Colonic mucosa (tissue), 4 donors: ENCODE results near the gene CFAP45. TPM values are rescaled to one million over a fixed set of nuclear protein-coding genes. Genes with fewer than 3 reads are reported as not detected.
A peak's percentile ranks its signal among the peaks of the same experiment; 100 is the strongest.

Source experiments
- DNase-seq: peaks from one replicate; pipeline ENCODE4 v3.0.0-alpha.2; 2020
- H3K27ac ChIP-seq: fragments of 200-600 bp; one replicate; pipeline ENCODE4 v1.8.0; 2021
- H3K27me3 ChIP-seq: fragments of 200-600 bp; one replicate; pipeline ENCODE4 v1.8.0; 2021
- H3K36me3 ChIP-seq: fragments of 200-600 bp; one replicate; pipeline ENCODE4 v1.8.0; 2021
- H3K4me1 ChIP-seq: fragments of 200-600 bp; one replicate; pipeline ENCODE4 v1.8.0; 2021; ENCODE audit warnings: mild to moderate bottlenecking
- H3K4me3 ChIP-seq: fragments of 200-600 bp; one replicate; pipeline ENCODE4 v1.8.0; 2021
- H3K9ac ChIP-seq, 2 donors: one replicate each; pipeline ENCODE4 v1.7.0; 2013; ENCODE audit warnings: control low read depth in 2 of 2, low read depth in 2 of 2, low read length in 2 of 2
- H3K9me3 ChIP-seq: fragments of 200-600 bp; one replicate; pipeline ENCODE4 v1.8.0; 2021
- intact Hi-C: fragments of 100-400 bp; cut with DNase I; formaldehyde crosslinking; loops from one replicate; pipeline ENCODE4 v1.14.1; 2022
- total RNA-seq, 2 donors: library from RNA; stranded (reverse); fragmentation: NEBNext Ultra II Directional in 1 of 2; extraction: Animal tissue kit (Norgen Biotek cat#: 25700) in 1 of 2; gene quantifications; one replicate each; pipeline ENCODE4 v1.2.1, GENCODE V29; 2021
- TF ChIP-seq, protein P1 (sequence below): fragments of 200-600 bp; IDR thresholded peaks from one replicate; pipeline ENCODE4 v1.8.0; 2022; ENCODE audit warnings: antibody characterized with exemption, mild to moderate bottlenecking
- donor health status: healthy.
- donor health status: DM: no; HTN: no; CAD: no.
- donor health status: DM: no; HTN: no; CAD: no.

CFAP45 gene
- total RNA-seq, 2 donors from 2014 or later: 0.30 TPM; not detected in 1

DNA sequence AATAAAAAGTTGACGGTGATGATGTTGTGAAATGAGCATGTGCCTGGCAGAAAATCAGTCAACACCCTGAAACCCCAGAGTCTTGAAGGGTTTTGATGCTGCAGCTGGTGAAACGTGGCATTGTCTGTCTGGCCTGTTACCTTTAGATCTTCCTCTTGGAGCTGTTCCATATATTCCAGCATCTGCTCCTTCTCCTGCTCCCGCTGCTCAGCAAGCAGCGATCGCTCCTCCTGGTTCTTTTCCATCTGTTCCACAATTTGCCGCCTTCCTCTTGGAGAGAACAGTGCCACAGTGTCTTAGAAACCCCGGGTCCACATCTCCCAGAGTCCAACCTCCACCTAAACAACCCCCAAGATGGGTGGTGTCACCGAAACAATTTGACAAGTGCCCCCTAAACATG is 15.7 kb downstream of the CFAP45 start:
- no peaks in the 10 kb centered on the region for H3K27me3 ChIP-seq
- H3K4me3 ChIP-seq: no peak overlapping the region
- no peaks in the 10 kb centered on the region for H3K4me1 ChIP-seq
- intact Hi-C loops: no loop called here
- no peaks in the 10 kb centered on the region for H3K9me3 ChIP-seq
- H3K36me3 ChIP-seq: no peaks in the 10 kb centered on the region
- H3K27ac ChIP-seq: no peak overlapping the region
- DNase-seq: no peak
- no peak overlapping the region for H3K9ac ChIP-seq
- TF ChIP-seq, protein P1, sequence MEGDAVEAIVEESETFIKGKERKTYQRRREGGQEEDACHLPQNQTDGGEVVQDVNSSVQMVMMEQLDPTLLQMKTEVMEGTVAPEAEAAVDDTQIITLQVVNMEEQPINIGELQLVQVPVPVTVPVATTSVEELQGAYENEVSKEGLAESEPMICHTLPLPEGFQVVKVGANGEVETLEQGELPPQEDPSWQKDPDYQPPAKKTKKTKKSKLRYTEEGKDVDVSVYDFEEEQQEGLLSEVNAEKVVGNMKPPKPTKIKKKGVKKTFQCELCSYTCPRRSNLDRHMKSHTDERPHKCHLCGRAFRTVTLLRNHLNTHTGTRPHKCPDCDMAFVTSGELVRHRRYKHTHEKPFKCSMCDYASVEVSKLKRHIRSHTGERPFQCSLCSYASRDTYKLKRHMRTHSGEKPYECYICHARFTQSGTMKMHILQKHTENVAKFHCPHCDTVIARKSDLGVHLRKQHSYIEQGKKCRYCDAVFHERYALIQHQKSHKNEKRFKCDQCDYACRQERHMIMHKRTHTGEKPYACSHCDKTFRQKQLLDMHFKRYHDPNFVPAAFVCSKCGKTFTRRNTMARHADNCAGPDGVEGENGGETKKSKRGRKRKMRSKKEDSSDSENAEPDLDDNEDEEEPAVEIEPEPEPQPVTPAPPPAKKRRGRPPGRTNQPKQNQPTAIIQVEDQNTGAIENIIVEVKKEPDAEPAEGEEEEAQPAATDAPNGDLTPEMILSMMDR: no peak

DNA sequence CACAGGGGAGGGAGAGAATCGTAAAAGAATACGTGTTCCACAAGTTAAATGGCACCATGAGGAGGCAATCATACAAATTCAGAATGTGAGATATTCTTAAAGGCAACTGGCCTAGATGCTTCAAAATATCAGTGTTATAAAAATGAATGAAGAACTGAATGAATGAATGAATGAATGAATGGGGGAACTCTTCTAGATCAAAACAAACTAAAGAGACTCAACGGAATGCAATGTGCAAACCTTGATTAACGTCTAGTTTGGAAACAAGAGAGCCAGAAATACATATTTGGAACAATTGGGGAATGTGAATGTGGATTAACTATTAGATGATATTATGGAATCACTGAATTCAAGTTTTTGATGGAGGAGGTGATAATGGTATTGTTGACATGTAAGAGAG is 16.8 kb downstream of the CFAP45 start:
- Histone ChIP-seq H3K9me3 (no peaks in the 10 kb centered on the region), H3K9ac (no peak overlapping the region), H3K27ac (no peak overlapping the region), H3K4me1 (no peaks in the 10 kb centered on the region), H3K36me3 (no peaks in the 10 kb centered on the region), H3K4me3 (no peak overlapping the region), H3K27me3 (no peaks in the 10 kb centered on the region)
- TF ChIP-seq, protein P1: no peak
- no peak for DNase-seq
- intact Hi-C loops: no loop called here

DNA sequence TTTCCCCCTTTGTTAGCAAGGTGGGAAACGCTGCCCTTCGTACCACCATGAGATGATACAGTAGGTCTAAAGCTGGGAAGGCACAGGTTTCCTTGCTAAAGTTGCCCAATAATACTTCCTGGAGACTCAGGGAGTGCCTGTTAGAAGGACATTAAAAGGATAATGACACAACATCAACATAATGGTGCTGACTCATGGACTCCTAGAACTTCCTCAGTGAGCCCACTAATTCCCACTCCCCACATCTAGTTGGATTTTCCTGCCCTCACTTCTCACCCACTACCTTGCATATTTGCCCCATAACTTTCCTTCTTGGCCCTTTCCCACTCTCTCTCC is 17.5 kb downstream of the CFAP45 start:
- Histone ChIP-seq H3K9me3 (no peaks in the 10 kb centered on the region), H3K9ac (no peak overlapping the region), H3K4me1 (no peaks in the 10 kb centered on the region), H3K27ac (peak overlapping the region; percentile 45), H3K4me3 (no peak overlapping the region), H3K27me3 (no peaks in the 10 kb centered on the region), H3K36me3 (no peaks in the 10 kb centered on the region)
- DNase-seq: no peak
- intact Hi-C loops: no loop called here
- TF ChIP-seq, protein P1: no peak

DNA sequence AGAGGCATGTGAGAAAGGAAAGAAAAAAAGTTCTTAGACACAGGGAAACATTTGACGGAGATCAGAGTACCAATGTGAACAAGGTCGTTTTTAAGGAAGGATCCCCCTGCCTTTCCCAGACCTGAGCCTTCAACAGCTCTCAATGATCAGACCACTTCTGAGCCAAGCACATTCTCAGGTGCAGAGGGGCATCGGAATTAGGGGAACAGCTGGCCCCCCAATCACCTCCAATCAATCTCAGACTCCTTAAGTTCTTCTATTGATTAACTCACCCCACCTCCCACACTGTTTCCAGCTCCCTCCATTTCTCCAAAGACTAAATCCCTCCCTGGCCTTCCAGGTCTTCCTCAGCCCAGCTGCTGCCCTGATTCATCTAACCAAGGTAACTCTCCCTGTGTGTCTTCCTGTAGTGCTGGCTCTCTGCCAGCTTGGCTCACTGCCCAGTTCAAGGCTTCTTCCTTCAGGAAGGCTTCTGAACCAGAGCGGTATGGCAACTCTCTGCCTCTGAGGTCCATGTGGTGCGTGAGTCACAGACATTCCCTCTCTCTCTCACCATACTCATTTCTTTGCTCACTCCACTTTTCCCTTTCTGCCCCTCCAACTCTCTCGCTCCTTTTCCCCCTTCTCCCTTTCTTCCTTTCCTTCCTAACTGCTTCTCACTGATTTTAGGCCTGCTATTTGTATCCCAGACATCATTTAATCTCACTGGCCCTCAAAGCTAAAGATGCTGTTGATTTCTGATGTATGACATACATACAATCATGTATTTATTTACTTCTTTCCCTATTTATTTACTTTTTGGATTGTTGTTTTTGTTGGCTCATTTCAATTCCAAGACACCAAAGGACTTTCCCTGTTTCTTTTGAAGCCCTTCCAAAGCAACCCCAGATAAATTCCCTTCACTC is 18.1 kb downstream of the CFAP45 start:
- H3K9me3 ChIP-seq: no peaks in the 10 kb centered on the region
- peak overlapping the region; percentile 45 for H3K27ac ChIP-seq
- TF ChIP-seq, protein P1: no peak
- H3K4me1 ChIP-seq: no peaks in the 10 kb centered on the region
- intact Hi-C loops: no loop called here
- no peaks in the 10 kb centered on the region for H3K36me3 ChIP-seq
- DNase-seq: peak; percentile 99
- peak overlapping the region in 1 of 2 donors; percentile 36 for H3K9ac ChIP-seq
- no peaks in the 10 kb centered on the region for H3K27me3 ChIP-seq
- H3K4me3 ChIP-seq: no peak overlapping the region

DNA sequence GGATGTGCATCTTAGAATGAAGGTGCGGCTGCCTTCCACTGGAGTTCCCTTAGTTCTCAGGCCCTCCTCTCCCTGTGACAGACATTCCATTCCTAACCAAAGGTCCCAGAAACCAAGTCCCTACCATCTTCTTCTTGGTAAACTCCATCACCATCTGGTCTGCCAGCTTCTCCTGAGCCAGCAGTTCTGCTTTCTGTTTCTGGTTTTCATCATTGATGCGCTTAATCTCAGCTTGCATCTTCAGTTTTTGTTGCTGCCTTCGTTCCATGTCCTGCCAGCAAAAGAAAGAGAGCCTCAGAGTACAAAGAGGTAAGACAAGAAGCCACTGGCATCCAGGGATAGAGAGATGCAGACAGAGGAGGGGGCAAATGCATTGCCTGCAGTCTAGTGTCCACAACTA is 19.5 kb downstream of the CFAP45 start:
- no peaks in the 10 kb centered on the region for H3K36me3 ChIP-seq
- H3K9ac ChIP-seq: no peak overlapping the region

More for the DNA sequence above, 19.5 kb downstream of the CFAP45 start:
- Histone ChIP-seq H3K4me1 (no peaks in the 10 kb centered on the region), H3K27ac (no peak overlapping the region), H3K9me3 (no peaks in the 10 kb centered on the region), H3K27me3 (no peaks in the 10 kb centered on the region), H3K4me3 (no peak overlapping the region)
- intact Hi-C loops: no loop called here
- DNase-seq: no peak
- TF ChIP-seq, protein P1: no peak
